ENCODE results near the gene MAPKAP1.

MAPKAP1 gene

DNA sequence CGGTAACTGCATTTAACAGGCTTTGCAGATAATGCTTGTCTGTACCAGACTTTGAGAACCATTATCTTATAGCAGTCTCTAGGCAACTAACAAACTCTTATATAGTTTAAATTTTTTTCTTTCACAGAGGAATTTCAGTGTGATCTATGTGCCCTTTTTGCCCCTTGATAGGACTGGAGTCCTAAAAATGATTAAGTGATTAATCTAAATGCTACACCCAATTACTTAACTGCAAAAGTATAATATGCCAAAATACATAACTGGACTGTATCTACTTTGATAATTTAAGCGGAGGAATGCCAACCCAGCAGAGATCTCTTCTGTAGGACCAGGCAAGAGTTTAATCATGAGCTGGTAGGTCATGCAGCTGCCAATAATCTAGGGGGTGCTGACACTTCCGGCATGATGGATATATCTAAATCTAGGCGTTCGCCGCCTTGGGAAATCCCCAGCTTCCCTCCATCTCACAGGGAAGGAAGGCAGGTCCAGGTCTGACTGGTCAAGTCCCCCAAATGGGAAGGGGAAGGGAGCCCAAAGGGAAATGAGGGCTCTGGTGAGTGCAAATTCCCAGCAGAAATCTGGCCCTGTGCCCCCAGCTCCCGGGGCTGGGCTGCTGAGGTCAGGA is 239.8 kb downstream of the MAPKAP1 start:
- no peak for DNase-seq (ENCODE audit: low spot score)
- no peak overlapping the region for H3K27ac ChIP-seq
- TF ChIP-seq, protein P1, sequence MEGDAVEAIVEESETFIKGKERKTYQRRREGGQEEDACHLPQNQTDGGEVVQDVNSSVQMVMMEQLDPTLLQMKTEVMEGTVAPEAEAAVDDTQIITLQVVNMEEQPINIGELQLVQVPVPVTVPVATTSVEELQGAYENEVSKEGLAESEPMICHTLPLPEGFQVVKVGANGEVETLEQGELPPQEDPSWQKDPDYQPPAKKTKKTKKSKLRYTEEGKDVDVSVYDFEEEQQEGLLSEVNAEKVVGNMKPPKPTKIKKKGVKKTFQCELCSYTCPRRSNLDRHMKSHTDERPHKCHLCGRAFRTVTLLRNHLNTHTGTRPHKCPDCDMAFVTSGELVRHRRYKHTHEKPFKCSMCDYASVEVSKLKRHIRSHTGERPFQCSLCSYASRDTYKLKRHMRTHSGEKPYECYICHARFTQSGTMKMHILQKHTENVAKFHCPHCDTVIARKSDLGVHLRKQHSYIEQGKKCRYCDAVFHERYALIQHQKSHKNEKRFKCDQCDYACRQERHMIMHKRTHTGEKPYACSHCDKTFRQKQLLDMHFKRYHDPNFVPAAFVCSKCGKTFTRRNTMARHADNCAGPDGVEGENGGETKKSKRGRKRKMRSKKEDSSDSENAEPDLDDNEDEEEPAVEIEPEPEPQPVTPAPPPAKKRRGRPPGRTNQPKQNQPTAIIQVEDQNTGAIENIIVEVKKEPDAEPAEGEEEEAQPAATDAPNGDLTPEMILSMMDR (conservative IDR thresholded peaks at IDR 0.05; ENCODE audit: low read depth), result no peak
- POLR2A ChIA-PET (ENCODE audit: low non-redundant PET), result no interaction called here
- CTCF ChIA-PET, result interaction anchor here (0.5 to 0.9 kb wide), 2 partner anchors 36 to 456 kb away, joined by 3 to 6 read pairs; no protein-coding TSS in a partner anchor

DNA sequence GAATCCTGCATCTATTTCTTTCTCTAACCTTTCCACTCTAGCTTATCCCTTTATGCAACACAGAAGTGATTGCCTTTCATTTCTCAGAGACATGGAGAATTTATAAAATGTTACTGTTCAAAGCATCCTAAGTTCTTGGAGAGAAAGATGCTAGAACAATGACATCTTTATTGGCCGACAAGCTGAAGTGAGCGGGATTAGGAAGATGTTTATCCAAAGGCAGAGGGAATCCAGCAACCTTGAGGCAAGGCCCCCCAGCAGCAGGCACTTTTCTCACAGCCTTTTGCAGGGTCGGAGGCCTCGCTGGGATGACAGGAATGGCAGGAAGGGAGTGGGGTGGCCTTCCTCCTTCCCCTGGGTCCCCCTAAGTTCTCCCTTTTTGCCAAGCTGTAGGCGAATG is 240.6 kb downstream of the MAPKAP1 start:
- no peak for DNase-seq (ENCODE audit: low spot score)
- POLR2A ChIA-PET (ENCODE audit: low non-redundant PET), result no interaction called here
- CTCF ChIA-PET, result no interaction called here
- TF ChIP-seq, protein P1 (conservative IDR thresholded peaks at IDR 0.05; ENCODE audit: low read depth), result no peak
- H3K27ac ChIP-seq, result no peak overlapping the region

DNA sequence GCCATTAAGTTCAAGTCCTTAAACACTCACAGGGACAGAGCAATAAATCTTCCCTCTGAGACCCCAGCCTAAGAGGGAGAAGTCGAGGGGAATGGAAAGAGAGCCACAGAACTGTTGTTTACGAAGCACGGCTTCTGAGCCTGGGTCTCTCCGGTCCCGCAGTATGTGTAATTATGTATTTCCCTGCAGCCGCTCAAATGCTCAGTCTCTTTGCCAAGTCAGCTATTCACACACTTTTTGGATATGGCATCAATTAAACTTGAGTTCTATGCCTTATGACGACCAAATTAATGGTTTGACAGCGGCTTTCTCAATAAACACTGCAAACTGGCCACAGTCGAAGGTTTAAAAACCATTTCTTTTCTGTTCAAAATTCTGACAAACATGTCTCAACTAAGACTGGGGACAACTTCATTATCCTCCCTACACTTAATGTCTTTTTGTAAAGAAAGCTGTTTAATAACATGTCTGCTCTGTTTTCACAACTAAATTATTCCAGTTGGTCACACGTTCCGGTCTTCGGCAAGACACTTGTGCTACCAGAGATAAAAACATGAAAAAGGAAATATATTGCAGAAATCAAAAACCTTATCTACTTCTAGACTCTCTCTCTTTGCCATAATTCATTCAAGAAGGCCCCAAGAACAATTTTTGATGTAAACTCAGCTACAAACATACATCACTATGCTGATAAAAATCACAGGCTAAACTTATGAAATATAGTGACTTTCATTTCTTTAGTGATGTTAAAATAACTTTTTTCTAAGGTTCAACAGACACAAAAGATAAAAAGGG is 242.2 kb downstream of the MAPKAP1 start:
- CTCF ChIA-PET, result no interaction called here
- POLR2A ChIA-PET (ENCODE audit: low non-redundant PET), result interaction anchor here (0.7 kb wide), 1 partner anchor 13 kb away, joined by 3 read pairs; no protein-coding TSS in a partner anchor
- DNase-seq (ENCODE audit: low spot score), result no peak
- TF ChIP-seq, protein P1 (conservative IDR thresholded peaks at IDR 0.05; ENCODE audit: low read depth), result no peak
- no peak overlapping the region for H3K27ac ChIP-seq

DNA sequence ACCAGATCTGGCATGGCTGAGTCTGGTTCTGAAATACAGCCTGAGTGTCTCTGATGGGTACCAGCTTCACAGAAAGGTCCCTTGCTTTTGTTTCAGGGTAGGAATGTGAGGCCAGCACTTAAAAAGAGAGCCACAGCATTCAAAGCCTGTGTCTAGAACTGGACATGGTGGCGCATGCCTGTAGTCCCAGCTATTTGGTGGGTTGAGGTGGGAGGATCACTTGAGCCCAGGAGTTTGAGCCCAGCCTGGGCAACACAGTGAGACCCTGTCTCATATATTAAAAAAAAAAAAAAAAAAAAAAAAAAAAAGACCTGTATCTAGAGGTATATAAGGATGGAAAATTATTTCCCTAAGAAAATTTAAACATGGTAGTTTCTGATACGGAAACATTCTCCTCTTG is 243.1 kb downstream of the MAPKAP1 start:
- TF ChIP-seq, protein P1 (conservative IDR thresholded peaks at IDR 0.05; ENCODE audit: low read depth), result no peak
- POLR2A ChIA-PET (ENCODE audit: low non-redundant PET), result no interaction called here
- no peak overlapping the region for H3K27ac ChIP-seq
- CTCF ChIA-PET, result interaction anchor here (0.7 kb wide), 1 partner anchor 730 kb away, joined by 3 read pairs; no protein-coding TSS in a partner anchor
- no peak for DNase-seq (ENCODE audit: low spot score)

DNA sequence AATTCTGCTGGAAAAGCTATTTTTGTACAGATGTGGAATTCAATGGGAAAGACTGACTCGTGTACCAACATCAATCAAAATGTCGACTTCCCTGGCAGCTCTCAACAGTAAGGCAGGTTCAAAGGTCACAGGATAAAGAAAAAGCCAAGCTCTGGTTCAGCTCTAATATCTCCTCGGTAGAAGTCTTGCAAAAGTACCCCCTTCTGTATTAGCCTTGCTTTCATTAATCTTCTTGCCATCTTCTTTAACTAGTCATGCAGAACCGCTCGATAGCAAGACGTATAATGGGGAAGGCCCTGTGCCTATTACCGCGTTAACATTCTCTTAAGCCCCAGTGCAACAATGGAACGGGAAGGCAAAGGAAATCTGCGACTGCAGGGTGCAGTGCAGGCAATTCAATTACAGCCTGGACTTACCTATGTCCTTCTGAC is 244.1 kb downstream of the MAPKAP1 start:
- no peak overlapping the region for H3K27ac ChIP-seq
- TF ChIP-seq, protein P1 (conservative IDR thresholded peaks at IDR 0.05; ENCODE audit: low read depth), result no peak
- POLR2A ChIA-PET (ENCODE audit: low non-redundant PET), result no interaction called here
- CTCF ChIA-PET, result interaction anchor here (0.7 kb wide), 1 partner anchor 12 kb away, joined by 3 read pairs; no protein-coding TSS in a partner anchor
- no peak for DNase-seq (ENCODE audit: low spot score)

DNA sequence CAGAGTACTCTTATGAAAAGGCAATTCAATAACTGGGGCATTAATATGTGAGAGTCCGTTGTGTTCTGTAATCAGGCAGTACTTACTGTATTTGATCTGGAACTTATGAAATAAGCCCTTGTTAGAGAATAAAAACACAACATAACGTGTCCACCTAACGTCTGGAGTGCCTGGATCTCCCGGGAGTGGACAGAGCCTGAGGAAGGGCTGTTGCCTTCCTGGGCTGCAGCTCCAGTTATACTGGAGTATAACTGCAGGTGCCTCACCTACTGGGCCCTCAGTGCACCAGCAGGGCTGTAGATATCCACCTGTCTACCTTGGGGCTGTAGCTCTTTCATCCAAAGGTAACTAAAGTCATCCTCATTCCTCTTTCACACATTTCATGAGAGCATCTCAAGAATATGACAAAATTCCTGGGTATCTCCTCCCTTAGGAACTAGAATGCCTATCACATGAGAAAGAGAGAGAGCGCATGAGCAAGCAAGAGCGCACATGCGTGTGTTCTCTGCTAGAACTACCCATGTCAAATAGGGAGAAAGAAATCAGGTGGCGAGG is 245.3 kb downstream of the MAPKAP1 start:
- DNase-seq (ENCODE audit: low spot score), result no peak
- H3K27ac ChIP-seq, result no peak overlapping the region
- TF ChIP-seq, protein P1 (conservative IDR thresholded peaks at IDR 0.05; ENCODE audit: low read depth), result no peak
- ChIA-PET POLR2A (ENCODE audit: low non-redundant PET) (no interaction called here), CTCF (no interaction called here)

All from RWPE1 (cell line).